ENCODE measurements around the gene KIAA1586.
"Not testable (repeated sequence)": the region's sequence is repeated elsewhere in the genome, so short reads cannot be mapped to it uniquely, and the experiment has no call there.

KIAA1586 gene

DNA sequence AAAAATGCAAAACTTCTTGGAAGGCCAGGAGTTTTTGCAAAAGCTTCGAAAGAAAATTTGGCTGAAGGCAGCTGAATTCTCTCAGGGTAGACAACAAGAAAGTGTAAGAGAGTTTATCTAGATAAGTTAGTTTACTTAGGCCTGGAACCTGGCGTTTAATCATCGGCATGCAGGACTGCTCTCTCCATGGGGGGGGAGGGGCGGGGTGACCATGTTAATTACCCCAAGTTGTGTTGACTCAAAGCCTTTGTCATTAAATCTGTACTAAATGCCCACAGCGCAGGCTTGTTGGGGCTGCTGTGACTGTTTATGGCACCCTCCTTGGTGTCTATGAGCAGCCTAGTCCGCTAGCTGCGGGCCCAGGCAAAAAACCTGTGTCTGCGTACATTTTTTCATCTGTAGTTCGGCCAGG is 23.4 kb downstream of the KIAA1586 start:
- Mint-ChIP-seq H3K36me3 (peaks cover 7% of the 10 kb centered on the region), H3K9me3 (no peaks in the 10 kb centered on the region)

DNA sequence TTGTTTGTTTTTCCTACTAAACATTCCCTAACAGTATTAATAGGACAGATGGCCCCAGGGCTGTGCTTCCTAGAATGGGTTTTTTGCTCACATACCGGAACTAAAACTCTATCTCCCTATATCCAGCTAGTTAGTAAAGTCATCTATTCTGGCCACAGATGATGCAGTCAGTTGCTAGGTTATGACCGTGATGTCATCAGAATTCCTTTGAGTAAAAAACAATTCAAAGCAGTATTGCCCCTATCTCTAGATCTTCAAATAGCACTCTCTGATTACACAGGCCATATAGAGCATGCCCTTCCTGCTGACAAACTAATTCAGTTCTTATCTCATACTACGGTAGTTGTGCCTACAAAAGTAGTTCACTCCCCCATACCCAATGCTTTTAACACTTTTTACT is 25.6 kb downstream of the KIAA1586 start:
- Mint-ChIP-seq H3K36me3 (peaks cover 7% of the 10 kb centered on the region), H3K9me3 (no peaks in the 10 kb centered on the region), H3K4me1 (no peaks in the 10 kb centered on the region), H3K27me3 (no peaks in the 10 kb centered on the region), H3K4me3 (no peak overlapping the region), H3K27ac (no peak overlapping the region)
- DNase-seq (ENCODE audit: low spot score in 2 of 2) (no peak), ATAC-seq (ENCODE audit: low read depth) (no peak)

More for the DNA sequence above, 23.4 kb downstream of the KIAA1586 start:
- ATAC-seq (ENCODE audit: low read depth): no peak
- Mint-ChIP-seq H3K4me3 (no peak overlapping the region), H3K27ac (no peak overlapping the region), H3K4me1 (peaks cover under 1% of the 10 kb centered on the region), H3K27me3 (no peaks in the 10 kb centered on the region)
- no peak for DNase-seq (ENCODE audit: low spot score in 2 of 2)

DNA sequence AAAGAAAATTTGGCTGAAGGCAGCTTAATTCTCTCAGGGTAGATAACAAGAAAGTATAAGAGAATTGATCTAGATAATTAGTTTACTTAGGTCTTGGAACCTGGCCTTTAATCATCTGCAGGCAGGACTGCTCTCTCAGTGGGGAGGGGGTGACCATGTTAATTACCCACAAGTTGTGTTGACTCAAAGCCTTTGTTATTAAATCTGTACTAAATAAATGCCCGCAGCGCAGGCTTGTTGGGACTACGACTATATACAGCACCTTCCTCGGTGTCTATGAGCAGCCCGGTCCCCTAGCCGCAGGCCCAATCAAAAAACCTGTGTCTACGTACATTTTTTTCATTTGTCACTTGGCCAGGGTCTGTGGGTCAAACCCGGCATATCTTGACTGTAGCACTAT is 27.9 kb downstream of the KIAA1586 start:
- Mint-ChIP-seq H3K27me3 (no peaks in the 10 kb centered on the region), H3K9me3 (no peaks in the 10 kb centered on the region), H3K36me3 (peaks cover 6% of the 10 kb centered on the region), H3K4me3 (no peak overlapping the region), H3K27ac (no peak overlapping the region), H3K4me1 (no peaks in the 10 kb centered on the region)
- DNase-seq (ENCODE audit: low spot score in 2 of 2): no peak
- no peak for ATAC-seq (ENCODE audit: low read depth)

DNA sequence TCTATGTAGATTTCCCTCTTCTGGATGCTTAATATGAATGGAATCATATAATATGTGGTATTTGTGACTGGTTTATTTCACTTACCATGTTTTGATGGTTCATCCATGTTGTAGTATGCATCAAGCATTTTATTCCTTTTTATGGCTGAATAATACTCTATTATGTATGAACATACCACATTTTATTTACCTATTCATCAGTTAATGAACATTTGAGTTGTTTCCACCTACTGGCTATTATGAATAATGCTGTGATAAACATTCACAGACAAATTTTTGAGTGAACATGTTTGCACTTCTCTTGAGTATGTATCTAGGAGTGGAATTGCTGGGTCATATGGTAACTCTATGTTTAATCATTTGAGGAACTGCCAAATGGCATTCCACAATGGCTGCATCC is 28.6 kb downstream of the KIAA1586 start:
- ATAC-seq (ENCODE audit: low read depth) (no peak), DNase-seq (ENCODE audit: low spot score in 2 of 2) (no peak)
- H3K4me1 Mint-ChIP-seq: no peaks in the 10 kb centered on the region
- no peaks in the 10 kb centered on the region for H3K27me3 Mint-ChIP-seq
- no peak overlapping the region for H3K27ac Mint-ChIP-seq
- peaks cover 6% of the 10 kb centered on the region for H3K36me3 Mint-ChIP-seq
- H3K9me3 Mint-ChIP-seq: no peaks in the 10 kb centered on the region
- H3K4me3 Mint-ChIP-seq: no peak overlapping the region

DNA sequence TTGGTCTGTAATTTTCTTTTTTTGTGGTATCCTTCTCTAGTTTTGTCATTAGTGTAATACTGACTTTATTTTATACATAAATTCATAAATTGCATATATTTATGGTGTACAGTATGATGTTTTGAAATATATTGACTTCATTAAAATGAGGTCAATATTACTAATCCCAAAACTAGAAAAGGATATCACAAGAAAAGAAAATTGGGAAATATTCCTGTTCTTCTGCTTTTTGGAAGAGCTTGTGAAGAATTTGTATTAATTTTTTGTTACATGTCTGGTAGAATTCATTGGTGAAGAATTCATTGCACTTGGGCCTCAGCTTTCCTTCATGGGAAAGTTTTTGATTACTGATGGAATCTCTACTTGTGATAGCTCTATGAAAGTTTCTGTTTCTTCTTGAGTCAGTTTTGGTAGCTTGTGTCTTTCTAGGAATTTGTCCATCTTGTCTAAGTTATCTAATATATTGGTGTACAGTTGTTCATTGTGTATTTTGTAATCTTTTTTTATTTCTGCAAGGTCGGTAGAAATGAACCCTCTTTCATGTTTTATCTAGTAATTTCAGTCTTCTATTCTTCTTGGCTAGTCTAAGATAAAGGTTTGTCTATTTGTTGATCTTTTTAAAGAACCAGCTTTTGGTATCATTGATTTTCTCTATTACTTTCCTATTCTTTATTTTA is 32.2 kb downstream of the KIAA1586 start:
- Mint-ChIP-seq H3K27me3 (no peaks in the 10 kb centered on the region), H3K27ac (no peak overlapping the region), H3K4me1 (no peaks in the 10 kb centered on the region), H3K36me3 (peaks cover 10% of the 10 kb centered on the region), H3K9me3 (no peaks in the 10 kb centered on the region), H3K4me3 (no peak overlapping the region)
- ATAC-seq (ENCODE audit: low read depth) (no peak), DNase-seq (ENCODE audit: low spot score in 2 of 2) (no peak)

DNA sequence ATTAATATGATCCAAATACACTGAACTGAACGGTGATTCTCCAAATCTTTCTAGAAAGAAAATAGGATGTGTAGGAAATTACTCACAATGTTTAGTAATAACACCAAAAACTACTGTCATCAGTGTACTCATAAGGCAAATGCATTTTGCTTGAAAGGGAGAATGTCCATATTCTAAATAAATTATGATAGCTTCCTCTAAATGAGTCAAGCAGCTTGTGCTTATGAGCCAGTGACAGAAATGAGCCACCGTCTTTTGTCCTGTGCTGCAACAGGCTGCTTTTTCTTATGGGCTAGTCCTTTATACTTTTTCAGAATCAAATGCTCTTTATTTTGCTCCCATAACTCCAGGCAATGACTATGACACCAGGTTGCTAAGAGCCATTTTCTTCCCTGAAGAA is 39.0 kb downstream of the KIAA1586 start:
- Mint-ChIP-seq H3K9me3 (no peaks in the 10 kb centered on the region), H3K27ac (no peak overlapping the region), H3K4me3 (no peak overlapping the region), H3K36me3 (peaks cover 4% of the 10 kb centered on the region), H3K27me3 (no peaks in the 10 kb centered on the region), H3K4me1 (peaks cover 3% of the 10 kb centered on the region)
- ATAC-seq (ENCODE audit: low read depth) (no peak), DNase-seq (ENCODE audit: low spot score in 2 of 2) (no peak)

DNA sequence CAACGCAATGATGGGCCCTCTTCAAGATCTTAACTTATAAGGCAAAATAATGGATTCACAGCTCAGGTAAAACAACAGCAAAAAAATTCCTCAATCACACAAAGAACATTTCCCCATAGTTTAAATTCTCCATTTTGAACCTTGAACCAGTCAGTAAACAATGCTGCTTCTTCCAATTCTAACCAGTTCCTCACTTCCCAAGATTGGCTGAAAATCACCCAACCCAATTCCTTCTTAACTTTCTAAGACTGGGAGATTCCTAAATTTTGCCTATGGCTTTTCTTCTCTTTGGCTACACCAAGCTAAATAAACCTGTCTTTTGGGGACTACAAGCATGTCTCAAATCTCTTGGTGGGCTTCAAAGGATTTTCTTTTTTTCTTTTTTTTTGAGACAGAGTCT is 40.4 kb downstream of the KIAA1586 start:
- H3K4me3 Mint-ChIP-seq: no peak overlapping the region
- no peak for ATAC-seq (ENCODE audit: low read depth)
- H3K4me1 Mint-ChIP-seq: peaks cover 9% of the 10 kb centered on the region
- no peaks in the 10 kb centered on the region for H3K27me3 Mint-ChIP-seq
- no peaks in the 10 kb centered on the region for H3K9me3 Mint-ChIP-seq
- peaks cover 5% of the 10 kb centered on the region for H3K36me3 Mint-ChIP-seq
- H3K27ac Mint-ChIP-seq: no peak overlapping the region
- DNase-seq (ENCODE audit: low spot score in 2 of 2): no peak

DNA sequence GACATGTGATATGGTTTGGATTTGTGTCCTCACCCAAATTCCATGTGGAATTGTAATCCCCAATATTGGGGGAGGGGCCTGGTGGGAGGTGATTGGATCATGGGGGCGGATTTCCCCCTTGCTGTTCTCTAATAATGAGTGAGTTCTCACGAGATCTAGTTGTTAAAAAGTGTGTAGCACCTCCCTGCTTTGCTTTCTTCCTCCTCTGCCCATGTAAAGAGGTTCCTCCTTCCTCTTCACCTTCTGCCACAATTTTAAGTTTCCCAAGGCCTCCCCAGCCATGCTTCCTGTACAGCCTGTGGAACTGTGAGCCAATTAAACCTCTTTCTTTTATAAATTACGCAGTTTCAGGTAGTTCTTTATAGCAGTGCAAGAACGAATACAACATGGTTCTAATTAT is 41.4 kb downstream of the KIAA1586 start:
- H3K9me3 Mint-ChIP-seq: no peaks in the 10 kb centered on the region
- no peaks in the 10 kb centered on the region for H3K27me3 Mint-ChIP-seq
- DNase-seq (ENCODE audit: low spot score in 2 of 2): no peak
- H3K27ac Mint-ChIP-seq: no peak overlapping the region
- no peak for ATAC-seq (ENCODE audit: low read depth)
- peaks cover 14% of the 10 kb centered on the region for H3K4me1 Mint-ChIP-seq
- H3K4me3 Mint-ChIP-seq: no peak overlapping the region
- H3K36me3 Mint-ChIP-seq: peaks cover 5% of the 10 kb centered on the region

DNA sequence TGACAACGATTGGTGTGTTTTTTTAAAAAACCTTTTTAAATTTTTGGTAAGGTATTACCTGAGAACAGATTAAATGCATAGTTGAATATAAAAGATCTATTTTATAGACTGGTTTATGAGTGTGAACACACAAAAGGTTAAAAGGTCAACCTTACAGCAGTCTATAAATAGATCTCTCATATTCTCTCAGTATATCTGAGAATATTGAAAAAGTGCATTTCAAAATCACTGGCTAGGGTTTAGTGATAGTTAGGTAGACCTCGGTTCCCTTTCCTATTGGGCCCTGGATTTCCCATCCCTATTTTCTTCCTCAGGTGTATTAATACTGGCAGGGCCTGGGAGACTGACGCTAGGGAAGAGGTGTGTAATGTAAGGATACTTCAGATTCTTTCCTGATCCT is 42.8 kb downstream of the KIAA1586 start:
- DNase-seq (ENCODE audit: low spot score in 2 of 2): no peak
- Mint-ChIP-seq H3K27me3 (no peaks in the 10 kb centered on the region), H3K9me3 (no peaks in the 10 kb centered on the region), H3K4me3 (peak overlapping the region; percentile 80), H3K27ac (peak overlapping the region; percentile 92), H3K4me1 (peaks cover 20% of the 10 kb centered on the region), H3K36me3 (peaks cover 6% of the 10 kb centered on the region)
- ATAC-seq (ENCODE audit: low read depth): no peak

DNA sequence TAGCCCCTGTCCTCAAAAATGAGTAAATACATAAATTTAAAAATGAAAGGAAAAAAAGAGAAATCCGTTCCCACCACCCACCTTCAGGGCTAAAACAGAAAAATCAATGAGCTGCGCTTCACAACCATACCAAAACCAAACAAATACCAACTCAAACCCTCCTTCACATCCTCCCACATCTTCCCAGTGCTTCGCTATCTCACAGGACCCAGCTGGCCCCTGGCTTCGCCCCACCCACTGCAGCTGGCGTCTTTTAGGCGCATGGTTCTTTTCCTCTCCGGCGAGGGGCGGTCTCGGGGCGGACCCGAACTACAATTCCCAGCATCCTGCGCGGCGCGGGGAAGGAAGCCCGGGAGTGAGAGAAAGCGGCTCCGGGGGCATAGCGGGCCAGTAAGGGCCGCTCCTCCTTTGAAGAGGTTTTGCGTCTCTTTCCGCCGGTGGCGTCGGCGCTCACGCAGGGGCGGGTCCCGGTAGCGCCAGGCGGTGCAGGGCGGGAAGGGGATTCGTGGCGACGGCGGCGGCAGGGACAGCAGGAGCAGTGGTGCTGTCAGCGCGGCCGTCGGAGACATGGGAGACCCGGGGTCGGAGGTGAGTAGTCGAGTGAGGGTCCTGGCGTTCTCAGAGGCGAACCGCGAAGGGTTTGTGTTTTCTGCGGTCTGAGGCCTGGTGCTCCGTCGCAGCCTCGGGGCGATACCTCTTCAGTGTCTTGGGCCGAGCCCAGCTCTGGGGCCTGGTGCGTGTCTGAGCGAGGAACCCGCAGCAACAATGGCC is 43.4 kb downstream of the KIAA1586 start, which contains the start of gene ZNF451:
Gene ZNF451 (plus strand): TSS at position 502 of the 771 bp plus-strand sequence. CDS start 66 bp downstream, at position 568.
- Mint-ChIP-seq H3K27ac (peak within 1 kb of the TSS; percentile 92), H3K36me3 (peaks cover 6% of the 10 kb centered on the region), H3K4me1 (peaks cover 20% of the 10 kb centered on the region), H3K9me3 (no peaks in the 10 kb centered on the region), H3K4me3 (peak within 1 kb of the TSS; percentile 80), H3K27me3 (no peaks in the 10 kb centered on the region)
- ATAC-seq (ENCODE audit: low read depth) (peak; percentile 87), DNase-seq (ENCODE audit: low spot score in 2 of 2) (peak; percentile 92)

DNA sequence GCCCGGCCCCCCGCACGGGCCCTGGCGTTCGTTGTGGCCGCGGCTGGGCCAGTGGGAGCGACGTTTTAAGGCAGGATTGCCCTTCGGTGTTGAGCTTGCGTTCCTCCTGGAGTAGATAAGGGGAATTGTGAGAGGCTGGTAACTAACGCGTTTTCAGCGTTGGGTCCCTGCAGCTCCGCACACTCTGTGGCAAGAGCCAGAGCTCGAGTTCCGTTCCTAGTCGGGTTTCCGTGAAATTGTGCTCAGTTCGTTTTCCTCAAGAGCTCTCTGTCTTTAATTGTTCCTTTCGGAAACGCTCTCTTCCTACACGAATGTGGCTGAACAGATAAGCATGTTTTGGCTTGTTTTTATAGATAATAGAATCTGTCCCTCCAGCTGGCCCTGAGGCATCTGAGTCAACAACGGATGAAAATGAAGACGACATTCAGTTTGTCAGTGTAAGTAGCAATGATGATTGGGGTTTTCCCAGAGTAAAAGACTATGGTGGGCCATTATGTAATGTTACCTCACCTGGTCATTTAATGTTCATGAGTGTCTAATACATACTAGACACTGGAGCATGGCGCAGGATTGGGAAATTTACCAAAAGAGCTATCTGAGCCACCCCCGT is 44.1 kb downstream of the KIAA1586 start:
- H3K36me3 Mint-ChIP-seq; H3K9me3 Mint-ChIP-seq; H3K4me3 Mint-ChIP-seq; H3K27me3 Mint-ChIP-seq; DNase-seq (ENCODE audit: low spot score in 2 of 2): not testable (repeated sequence)
- peak; percentile 18 for ATAC-seq (ENCODE audit: low read depth)
- Mint-ChIP-seq H3K27ac (peak overlapping the region; percentile 92), H3K4me1 (peaks cover 20% of the 10 kb centered on the region)

DNA sequence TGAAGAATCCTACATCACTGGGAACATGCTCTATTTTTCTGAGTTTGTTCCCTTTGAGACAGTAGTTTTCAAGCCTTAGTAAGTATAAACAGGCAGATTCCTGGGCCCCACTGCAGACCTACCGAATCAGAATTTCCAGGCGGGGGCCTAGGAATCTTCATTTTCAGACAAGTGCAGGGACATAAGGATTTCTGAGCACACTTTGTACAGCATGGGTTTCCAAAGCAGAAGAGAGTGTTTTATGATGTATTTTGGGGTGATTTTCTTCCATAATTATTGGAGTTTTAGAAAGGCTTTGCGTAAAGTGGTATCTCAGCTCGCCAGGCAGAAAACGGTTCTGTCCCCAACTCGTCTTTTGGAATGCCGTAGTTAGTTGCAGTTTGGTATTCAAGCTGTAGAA is 44.9 kb downstream of the KIAA1586 start:
- H3K9me3 Mint-ChIP-seq; DNase-seq (ENCODE audit: low spot score in 2 of 2); ATAC-seq (ENCODE audit: low read depth); H3K36me3 Mint-ChIP-seq; H3K27me3 Mint-ChIP-seq: not testable (repeated sequence)
- peak overlapping the region; percentile 58 for H3K27ac Mint-ChIP-seq
- H3K4me3 Mint-ChIP-seq: peak overlapping the region; percentile 12
- H3K4me1 Mint-ChIP-seq: peaks cover 20% of the 10 kb centered on the region

DNA sequence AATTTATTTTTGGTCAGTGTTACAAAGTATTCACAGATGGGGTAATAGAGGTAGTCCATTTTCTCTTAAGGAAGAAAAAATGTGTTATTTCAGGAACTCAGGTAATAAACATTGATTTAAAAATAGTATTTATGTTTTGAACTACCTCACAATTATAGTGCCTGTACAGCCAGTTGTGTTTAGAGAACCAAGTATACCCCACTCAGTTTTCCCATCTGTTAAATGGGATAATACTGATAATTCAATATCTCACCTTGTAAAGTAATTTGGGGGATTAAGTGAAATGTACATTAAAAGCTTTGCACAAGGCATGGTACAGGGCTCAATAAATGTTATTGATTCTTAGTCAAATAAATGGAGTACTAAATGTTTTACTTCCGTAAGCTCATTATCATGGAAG is 48.2 kb downstream of the KIAA1586 start:
- H3K36me3 Mint-ChIP-seq: peaks cover 20% of the 10 kb centered on the region
- H3K27me3 Mint-ChIP-seq: no peaks in the 10 kb centered on the region
- peaks cover 27% of the 10 kb centered on the region for H3K4me1 Mint-ChIP-seq
- no peak overlapping the region for H3K4me3 Mint-ChIP-seq
- no peak overlapping the region for H3K27ac Mint-ChIP-seq
- ATAC-seq (ENCODE audit: low read depth): no peak
- no peaks in the 10 kb centered on the region for H3K9me3 Mint-ChIP-seq
- no peak for DNase-seq (ENCODE audit: low spot score in 2 of 2)

DNA sequence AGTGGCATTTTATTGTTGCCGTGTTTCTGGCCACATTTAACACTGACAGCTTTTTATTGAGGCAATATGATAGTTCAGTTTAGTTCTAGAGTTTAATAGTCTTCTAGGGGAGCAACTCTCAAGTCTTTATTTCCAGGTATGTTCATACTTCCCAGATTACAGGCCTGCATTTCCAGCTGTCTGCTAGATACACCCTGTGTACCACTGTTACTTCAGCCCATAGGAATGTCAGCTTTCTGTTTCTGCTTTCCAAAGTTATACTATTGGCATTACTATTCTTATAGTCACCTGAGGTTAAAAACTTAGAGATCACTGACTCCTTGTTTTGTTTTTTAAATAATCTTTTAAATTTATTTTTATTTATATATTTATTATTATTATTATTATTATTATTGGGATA is 51.1 kb downstream of the KIAA1586 start:
- Mint-ChIP-seq H3K4me3 (no peak overlapping the region), H3K4me1 (peaks cover 14% of the 10 kb centered on the region), H3K9me3 (no peaks in the 10 kb centered on the region), H3K36me3 (peaks cover 37% of the 10 kb centered on the region), H3K27me3 (no peaks in the 10 kb centered on the region), H3K27ac (no peak overlapping the region)
- DNase-seq (ENCODE audit: low spot score in 2 of 2) (no peak), ATAC-seq (ENCODE audit: low read depth) (no peak)

Measured in memory B cell (primary cell).